ENCODE data around the gene CYB561D2.
A peak's percentile ranks its signal among the peaks of the same experiment; 100 is the strongest.
"Not testable (repeated sequence)": the region's sequence is repeated elsewhere in the genome, so short reads cannot be mapped to it uniquely, and the experiment has no call there.

The CYB561D2 gene, protein sequence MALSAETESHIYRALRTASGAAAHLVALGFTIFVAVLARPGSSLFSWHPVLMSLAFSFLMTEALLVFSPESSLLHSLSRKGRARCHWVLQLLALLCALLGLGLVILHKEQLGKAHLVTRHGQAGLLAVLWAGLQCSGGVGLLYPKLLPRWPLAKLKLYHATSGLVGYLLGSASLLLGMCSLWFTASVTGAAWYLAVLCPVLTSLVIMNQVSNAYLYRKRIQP

DNA sequence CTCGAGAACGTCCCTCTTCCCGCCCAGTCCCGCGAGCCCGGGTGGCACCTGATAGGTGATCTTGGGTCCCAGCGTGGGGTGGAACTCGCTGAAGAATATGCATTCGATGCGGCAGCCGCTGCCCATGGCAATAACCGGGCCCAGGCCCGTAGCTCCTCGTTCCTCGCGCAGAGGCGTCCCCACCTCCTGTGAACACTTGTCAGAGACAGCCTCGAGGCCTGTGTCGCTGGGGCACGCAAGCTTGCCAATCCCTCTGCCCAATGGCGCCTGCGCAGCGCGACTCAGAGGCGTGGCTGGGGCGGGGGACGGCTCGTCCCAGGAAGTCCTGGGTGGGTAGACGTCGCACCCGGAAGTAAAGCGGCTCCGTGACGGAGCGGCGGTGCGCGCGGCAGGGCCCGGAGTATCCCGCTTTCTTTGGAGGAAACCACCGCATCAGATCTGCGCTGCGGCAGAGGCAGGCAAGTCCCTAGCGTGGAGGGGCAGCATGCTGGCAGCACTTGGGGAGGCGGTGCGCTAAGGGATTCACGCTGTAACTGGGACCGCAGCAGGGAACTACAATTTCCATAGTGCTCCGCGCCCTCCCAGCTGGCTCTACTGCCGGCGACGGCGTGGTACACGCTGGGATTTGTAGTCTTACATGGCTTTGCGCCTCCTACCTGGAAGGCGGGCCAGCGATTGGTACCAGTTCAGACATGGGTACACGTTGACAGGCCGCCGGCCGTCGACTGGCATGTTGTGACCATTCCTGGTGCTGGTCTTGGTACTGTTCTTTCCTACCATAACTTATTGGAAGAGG lies at the start of gene CYB561D2, which contains the start of gene NPRL2:
Gene CYB561D2, plus strand, starts transcription at position 336 of the 796 bp plus-strand sequence. CDS start 572 bp downstream, outside the sequence.
Gene NPRL2, minus strand, starts transcription at position 249 of the 796 bp plus-strand sequence. Its CDS starts 123 bp downstream, at position 126.
- peak; percentile 77 to 84 for DNase-seq

DNA sequence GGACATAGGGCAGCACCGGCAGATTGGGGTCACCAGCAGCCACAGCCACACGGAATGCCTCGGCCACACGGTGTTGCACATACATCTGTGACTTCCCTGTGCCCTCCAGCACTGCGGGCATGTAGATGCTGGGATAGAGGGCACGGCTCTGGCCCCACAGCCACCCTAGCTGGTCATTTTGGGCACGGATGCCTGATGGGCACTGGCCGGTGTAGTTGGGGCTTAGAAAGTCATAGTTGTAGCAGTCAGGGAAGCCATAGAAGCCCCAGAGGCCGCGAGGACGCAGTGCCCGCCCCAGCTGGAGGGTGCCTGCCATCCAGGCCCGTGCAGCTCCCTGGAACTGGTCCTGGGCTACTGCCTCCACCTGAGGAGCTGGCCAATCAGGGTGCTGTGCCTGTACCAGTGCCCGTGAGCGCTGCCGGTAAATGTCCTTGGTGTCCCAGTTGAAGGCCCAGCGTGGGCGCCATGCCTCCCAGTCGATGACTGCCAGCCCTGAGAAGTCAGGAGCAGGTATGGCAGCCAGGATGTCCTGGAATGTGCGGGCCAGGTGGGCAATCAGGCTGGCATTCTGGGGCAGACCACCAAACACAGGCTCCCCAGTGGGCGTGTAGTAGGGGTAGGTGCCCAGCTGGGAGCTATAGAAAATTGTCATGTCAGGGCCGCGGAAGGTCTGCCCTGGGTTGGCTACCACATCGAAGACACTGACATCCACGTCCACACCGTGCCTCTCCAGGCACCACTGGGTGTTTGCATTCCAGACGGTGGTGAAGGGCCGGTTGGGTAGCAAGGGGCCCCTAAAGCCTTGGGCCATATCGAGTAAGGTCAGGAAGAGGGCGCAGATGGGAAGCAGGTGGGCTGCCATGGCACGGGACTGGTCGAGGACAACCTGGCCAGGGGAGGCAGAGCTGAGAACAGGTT lies 48.3 kb upstream of the CYB561D2 start:
- no peak for DNase-seq

DNA sequence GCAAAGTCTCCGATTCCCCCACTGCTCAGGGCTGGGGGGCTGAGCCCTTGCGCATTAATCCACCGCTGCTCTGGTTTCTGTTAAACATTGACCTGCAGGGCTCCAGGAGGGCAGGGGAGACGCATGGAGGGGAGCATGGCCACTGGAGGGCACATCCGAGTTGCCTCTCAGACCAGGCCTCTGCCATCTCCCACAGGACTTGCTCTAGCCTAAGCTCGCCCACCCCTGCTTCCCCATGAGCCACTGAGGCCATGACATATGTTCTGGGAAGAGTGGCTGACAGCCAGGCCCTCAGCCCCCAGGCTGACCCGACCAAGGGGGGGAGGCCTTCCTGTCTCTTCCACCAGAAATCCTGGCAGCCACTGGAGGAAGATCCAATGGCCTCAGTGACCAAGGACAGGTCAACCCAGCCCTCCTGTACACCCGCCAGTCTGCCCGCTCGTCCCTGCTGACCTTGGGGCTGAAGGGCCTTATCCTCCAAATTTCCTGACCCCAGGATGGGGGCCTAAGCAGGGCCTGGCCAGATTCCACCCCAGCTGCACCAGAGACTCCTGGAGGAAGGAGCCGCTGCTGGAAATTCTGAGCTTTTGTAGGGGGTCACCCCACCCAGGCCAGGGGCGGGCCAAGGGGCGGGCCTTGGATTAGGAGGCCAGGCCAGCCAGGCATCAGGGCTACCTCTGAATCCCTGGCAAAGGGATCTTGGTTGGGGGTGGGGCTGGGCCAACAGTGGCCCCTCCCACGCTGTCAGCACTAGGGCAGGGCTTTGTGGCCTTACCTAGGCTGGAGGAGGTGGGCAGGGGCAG lies 47.4 kb upstream of the CYB561D2 start, which contains the start of gene HYAL1:
Gene HYAL1, minus strand, starts transcription at position 562 of the 803 bp plus-strand sequence. CDS start 618 bp downstream, outside the sequence.
- no peak for DNase-seq

DNA sequence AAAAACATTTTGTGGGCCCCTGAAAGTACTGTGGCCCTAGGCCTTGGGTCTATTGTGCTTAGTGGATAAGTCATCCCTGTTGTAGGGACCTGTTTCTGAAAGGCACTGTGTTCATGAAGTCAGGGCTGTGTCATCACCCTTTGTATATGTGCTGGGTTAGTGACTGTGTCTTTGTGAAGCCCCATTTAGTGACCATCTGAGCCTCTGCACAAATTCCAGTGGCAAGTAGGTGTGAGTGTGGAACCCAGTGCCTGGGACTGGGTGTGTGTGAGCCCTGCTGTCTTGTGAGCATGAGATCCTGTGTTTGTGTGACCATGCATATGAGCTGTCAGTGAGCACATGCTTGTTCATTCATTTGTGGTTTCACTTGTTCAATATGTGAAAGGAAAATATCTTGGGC lies 46.1 kb upstream of the CYB561D2 start:
- DNase-seq, result no peak

DNA sequence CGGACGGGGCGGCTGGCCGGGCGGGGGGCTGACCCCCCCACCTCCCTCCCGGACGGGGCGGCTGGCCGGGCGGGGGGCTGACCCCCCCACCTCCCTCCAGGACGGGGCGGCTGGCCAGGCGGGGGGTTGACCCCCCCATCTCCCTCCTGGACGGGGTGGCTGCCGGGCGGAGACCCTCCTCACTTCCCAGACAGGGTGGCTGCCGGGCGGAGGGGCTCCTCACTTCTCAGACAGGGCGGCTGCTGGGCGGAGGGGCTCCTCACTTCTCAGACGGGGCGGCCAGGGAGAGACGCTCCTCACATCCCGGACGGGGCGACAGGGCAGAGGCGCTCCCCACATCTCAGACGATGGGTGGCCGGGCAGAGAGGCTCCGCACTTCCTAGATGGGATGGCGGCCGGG lies 38.6 kb upstream of the CYB561D2 start:
- DNase-seq, result not testable (repeated sequence)

DNA sequence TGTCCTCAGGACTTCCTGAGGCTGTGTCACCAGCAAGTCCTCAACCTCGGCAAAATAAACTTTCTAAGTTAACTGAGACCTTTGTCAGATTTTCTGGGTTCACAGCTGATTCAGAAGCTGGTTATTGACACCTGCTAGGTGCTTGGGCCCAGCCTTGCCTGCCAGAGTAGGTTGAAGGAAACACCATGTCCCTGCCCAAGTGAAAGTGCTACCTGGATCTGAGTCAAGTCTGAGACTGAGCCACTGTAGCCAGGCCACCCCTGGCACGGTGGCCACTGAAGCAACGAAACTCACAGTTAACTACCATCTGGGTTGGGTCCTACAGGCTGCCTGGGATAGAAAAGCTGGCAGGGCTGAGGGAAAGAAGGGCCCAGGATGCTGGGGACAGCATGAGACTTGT lies 36.3 kb upstream of the CYB561D2 start:
- DNase-seq, result no peak

DNA sequence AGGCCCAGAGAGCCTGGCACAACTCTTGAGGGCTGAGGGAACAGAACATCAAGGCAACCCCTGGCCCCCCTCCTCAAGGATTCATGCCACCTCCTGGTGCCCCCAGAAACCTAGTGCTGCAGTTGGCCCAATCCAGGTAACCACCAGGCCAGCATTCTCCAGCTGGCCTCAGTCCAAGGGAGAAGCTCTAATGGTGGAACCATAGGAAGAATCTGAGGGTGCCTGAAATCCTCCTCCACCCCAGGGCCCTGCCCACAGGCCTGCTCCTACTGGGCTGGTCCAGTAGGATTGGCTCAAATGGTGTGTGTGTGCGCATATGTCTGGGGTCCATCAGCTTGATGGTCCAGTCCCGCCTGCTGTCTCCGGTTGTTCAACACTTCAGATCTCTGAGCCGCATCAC lies 35.8 kb upstream of the CYB561D2 start:
- no peak for DNase-seq

DNA sequence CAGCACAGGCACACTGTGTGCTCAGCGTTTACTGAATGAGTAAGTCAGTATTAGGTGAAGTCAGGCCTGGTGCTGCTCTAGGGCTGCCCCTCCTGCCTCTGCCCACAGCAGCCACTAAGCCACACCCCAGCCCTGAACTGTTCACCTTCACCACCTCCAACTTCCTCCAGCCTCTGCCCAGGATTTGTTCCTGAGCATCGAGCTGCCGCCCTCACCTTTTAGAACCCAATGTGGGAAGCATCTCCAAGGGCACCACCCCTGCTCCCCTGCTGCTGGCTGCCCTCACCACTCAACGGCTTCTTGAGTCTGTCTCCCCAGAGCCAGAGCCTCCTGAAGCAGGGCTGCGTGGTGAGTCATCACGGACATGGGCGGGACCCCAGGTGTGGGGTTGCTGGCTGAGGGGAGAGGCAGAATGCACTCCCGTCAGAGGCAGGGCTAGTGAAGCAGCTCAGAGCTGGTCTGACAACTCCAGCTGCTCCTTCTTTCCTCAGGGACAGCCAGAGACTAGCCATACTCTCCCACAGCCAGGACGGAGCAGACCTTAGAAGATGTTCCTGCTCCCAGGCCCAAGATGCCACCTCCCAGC lies 33.9 kb upstream of the CYB561D2 start:
- no peak for DNase-seq

DNA sequence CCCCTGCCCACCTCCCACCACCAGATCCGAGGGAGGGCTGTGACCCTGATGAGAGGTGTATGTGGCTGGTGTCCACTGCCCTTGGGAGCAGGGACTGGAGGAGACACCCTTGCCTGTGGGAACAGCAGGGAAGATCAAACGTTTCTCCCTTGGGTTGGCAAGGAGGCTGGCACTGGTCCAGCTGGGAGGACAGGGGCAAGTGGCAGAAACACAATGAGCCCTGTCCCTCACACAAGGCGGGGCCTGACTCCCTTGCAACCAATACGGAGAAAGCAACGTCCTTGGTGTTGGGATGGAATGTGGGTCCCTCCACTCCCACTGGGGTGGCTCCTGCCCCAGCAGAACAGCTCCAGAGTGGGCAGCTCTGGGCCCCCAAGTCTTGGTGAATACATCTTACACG lies 33.4 kb upstream of the CYB561D2 start:
- DNase-seq, result no peak

DNA sequence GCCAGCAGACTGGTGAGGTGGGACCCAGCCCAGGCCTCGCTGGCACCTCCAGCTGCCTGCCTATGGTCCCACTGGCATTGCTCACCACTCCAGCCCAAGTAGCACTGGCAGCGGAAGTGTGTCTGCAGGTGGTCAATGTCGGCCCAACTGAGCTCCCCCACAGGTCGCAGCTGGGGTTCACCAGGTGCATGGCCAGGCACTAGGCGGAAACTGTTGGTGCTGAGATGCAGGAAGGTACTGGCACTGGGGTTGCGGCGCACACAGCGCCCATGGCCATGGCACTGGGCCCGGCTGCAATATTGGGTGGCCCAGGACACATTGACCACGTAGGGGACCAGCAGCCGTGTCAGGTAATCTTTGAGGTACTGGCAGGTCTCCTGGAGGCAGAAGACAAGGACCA lies 32.5 kb upstream of the CYB561D2 start:
- no peak for DNase-seq

DNA sequence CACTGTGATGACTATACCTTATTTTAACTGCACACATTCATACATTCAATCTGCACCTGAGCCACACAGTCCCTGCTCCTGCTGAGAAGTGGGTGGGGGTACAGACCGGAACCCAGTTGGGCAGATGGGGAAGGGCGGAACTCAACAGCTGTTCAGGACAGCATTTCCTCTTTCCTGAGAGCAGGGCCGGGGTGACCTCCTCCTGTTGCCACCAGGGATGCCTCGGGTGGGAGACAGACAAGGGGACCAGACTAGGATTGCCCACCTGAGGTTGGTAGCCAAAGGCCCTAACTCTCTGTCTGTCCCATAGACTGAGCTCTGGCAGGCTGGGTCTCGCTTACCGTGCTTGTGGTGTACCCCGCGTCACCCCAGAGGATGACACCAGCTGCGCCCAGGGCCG lies 32.0 kb upstream of the CYB561D2 start:
- DNase-seq, result no peak

DNA sequence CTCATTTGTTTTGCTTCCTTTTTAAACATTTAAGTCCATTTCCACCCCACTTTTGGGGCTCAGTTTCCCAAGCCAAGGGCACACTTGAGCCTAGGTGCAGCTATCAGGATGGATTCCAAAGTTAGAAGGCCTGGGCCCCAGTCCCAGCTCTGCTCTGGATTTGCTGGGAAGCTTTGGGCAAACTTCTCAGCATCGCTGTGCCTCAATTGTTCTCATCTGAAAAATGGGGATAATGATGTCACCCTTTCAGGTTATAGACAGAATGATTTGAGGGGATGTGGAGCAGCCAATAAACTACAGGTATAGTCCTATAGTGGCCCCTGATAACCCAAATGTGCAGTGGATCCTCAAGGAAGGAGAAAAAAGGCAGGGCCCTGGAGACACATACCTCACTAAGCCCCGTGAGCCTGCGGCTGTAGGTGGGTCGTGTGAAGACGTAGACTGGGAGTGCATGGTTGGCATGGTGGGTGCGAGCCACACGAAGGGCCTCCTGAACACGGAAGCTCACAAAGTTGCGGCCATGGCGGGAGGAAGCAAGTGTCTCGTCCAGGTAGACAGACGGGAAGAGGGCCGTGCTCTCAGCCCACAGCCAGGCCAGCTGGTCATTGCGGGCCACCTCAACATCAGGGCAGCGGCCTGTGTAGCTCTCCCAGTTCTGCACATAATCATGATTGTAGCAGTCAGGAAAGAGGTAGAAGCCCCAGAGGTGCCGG lies 31.3 kb upstream of the CYB561D2 start:
- DNase-seq, result no peak

DNA sequence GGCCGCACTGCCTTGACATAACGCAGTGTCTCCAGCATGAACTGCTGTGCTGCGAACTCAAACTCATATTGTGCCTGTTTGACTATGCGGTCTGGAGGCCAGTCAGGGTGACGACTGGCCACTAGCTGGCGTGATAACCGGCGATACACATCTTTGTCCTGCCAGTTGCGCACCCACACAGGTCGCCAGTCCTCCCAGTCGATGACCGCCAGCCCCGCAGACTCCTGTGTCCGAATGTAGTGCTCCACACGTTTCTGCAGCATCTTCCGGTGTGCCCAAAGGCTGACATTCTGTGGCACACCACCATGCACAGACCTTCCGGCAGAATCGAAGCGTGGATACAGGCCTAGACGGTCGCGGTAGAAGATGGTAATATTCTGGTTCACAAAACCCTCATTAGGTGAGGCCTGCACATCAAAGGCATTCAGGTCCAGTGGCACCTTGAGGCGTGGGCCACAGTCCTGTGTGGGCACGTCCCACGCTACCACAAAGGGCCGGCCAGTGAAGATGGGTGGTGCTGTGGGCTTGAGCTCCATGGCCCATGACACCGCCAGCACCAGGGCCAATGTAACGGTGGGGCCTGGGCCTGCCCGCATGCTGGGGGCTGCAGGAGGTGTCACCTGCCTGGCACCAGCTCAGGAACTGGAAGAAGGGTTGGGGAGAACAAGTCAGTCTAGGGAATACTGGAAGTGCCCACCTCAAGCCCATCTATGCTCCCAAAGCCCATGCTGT lies 30.6 kb upstream of the CYB561D2 start:
- no peak for DNase-seq

DNA sequence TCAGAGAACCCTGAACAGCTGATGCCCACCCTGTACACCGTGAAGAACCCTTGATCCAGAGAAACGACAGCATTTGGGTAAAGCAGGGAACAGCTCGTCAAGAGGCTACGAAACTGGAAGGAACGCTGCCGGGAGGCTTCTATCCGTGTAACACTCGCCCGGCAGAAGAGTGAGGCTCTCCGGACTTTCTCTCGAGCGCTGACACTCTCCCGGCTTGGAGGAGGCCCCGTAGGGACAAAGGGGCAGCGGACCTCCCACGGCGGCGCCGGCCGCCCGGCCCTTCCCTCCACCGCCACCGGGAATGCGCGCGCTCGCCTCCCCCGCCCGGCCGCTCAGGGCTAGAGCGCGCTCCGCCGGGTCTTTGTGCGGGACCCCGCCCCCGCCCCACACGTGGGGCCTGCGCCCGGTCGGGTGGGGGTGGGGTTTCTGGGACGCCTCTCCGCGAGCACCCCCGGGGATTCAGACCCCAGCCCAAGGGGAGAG lies 29.8 kb upstream of the CYB561D2 start:
- DNase-seq, result peak; percentile 42 to 72

DNA sequence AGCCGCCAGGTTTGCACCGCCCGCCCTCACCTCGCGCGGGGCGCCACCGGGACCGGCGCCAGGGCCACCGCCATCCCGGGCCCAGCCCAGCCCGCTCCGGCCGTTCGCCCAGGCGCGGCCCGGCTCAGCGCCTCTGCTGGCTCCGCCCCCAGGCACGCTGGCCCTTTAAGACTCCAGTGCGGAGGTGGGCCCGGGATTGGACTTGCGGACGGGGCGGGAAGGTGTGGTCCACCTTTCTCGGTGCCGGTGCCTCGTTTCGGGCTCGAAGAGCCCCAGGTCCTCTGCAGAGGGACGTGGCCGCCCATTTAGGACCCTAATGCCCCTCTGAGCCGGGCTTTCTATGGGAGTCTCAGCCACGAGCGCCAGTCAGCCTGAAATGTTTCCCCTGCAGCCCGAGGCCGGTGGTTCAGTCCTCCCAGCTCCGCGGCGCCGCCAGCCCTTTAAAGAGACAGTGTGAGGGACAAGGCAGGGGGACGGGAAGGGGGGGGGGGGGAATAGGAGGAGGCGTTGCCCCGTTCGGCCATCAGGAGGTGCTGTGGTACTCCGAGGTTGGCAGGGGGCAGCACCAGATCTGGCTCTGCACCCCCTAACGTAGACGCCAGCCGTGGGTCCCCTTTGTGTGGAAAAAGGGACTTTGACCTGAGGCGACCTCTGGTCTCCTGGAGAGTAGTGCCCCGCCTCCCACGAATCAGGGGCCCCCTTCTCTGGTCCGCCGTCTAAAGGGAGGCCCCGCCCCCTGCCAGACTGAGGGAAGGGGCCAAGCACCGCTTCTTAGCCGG lies 29.1 kb upstream of the CYB561D2 start:
- DNase-seq, result peak; percentile 64 to 77

DNA sequence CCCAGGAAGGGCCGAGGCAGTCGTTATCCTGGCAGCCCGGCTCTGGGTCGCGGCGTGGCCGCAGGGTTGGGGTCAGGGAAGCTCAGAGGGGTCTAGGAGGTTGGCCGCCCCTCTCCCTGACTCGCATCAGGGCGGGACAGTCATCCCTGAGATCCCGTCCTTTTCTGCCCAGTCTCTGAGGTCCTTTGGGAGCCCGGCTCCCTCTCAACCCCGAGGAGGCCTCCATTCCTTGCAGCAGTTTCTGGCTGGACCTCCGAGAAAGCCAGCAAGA lies 28.6 kb upstream of the CYB561D2 start:
- no peak for DNase-seq

DNA sequence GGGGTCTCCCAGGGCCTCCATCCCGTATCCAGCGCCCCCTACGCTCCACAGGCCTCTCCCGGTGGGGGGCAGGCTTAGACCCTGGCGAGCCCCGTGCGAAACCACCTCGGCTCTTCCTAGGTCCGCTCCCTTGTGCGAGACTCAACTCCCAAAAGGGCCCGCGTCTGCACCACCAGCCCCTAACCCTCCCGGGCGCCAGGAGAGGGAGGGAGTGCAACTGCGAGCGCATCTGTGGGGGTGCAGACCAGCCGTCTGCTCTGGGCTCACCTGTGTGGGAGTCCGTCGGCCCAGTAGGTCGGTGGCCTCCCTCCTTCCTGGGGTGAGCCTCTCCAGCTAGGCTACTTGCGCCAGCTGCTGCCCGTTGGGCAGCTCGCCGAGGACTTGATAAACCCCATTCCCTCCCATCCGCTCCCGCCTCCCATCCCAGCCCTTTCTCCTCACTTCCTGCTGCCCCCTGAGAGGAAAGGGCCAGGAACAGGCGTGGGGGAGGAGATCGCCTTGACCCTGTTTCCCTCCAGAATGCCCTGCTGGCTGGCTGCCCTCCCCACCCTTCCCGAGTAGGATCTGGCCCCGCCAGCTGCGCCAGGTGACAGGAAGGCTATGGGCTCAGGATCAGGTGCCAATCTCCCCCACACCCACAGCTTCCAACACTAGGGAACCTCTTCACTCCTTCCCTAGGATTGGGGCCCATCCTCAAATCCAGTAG lies 28.1 kb upstream of the CYB561D2 start, which contains the start of gene HYAL2:
Gene HYAL2, minus strand, starts transcription at position 360 of the 706 bp plus-strand sequence. CDS start 2,256 bp downstream, outside the sequence.
- DNase-seq, result no peak

DNA sequence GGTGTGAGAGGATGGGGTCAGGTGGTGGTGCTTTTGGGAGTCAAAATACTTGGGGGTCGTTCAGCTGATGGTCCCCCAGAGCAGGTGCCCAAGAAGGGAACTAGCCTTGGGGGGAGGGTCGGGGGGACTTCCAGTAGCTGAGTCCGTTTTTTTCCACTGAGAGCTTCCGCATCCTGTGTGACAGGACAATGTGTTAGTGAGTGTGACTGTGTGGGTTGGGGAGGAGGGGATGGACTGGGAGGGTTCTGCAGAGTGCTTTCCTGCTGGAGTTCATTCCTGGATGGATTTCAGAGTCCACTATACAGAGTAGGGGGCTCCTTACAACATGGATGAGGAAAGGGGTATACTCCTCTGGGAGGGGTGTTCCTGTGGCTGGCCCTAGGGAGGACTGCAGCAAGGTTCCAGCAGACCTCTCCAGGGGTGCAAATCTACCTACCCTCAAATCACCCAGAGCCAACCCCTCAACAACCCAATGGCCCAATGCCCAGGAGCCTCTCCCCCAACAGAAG lies 27.5 kb upstream of the CYB561D2 start:
- no peak for DNase-seq

Data from NCI-H1930 (cell line).